ENCODE data around the gene DLX1. TPM values are rescaled to one million over a fixed set of nuclear protein-coding genes. Genes with fewer than 3 reads are reported as not detected.

DLX1 gene
- total RNA-seq, 1 donor from 2014 or later = not detected

DNA sequence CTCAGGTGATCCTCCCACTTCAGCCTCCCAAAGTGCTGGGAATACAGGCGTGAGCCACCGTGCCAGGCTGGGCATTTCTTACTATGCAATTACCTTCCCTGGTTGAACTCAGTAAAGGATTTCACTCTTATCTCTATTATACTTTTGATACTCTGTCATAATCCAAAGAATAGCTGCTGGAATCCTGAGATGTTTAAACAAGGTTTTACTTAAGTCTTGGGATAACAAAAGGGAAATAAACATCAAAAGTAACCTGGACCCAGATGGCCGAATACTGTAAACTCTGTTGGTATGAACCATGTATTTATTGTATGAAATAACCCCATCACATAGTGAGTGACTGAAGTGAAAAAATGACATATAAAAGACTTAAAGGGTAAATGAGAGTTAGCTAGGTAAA is 29.3 kb downstream of the DLX1 start:
- Histone ChIP-seq H3K27me3 (ENCODE audit: control insufficient read depth, insufficient read depth, low read length) (no peaks in the 10 kb centered on the region), H3K36me3 (ENCODE audit: control insufficient read depth, insufficient read depth, low read length) (no peaks in the 10 kb centered on the region), H3K4me3 (ENCODE audit: low read depth, low read length) (no peak overlapping the region)
- DNase-seq (ENCODE audit: low read depth) (no peak), FAIRE-seq (no peak)
- TF ChIP-seq, protein P1, sequence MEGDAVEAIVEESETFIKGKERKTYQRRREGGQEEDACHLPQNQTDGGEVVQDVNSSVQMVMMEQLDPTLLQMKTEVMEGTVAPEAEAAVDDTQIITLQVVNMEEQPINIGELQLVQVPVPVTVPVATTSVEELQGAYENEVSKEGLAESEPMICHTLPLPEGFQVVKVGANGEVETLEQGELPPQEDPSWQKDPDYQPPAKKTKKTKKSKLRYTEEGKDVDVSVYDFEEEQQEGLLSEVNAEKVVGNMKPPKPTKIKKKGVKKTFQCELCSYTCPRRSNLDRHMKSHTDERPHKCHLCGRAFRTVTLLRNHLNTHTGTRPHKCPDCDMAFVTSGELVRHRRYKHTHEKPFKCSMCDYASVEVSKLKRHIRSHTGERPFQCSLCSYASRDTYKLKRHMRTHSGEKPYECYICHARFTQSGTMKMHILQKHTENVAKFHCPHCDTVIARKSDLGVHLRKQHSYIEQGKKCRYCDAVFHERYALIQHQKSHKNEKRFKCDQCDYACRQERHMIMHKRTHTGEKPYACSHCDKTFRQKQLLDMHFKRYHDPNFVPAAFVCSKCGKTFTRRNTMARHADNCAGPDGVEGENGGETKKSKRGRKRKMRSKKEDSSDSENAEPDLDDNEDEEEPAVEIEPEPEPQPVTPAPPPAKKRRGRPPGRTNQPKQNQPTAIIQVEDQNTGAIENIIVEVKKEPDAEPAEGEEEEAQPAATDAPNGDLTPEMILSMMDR (IDR thresholded peaks at IDR 0.05; ENCODE audit: insufficient read depth, low read length, severe bottlenecking) = no peak

DNA sequence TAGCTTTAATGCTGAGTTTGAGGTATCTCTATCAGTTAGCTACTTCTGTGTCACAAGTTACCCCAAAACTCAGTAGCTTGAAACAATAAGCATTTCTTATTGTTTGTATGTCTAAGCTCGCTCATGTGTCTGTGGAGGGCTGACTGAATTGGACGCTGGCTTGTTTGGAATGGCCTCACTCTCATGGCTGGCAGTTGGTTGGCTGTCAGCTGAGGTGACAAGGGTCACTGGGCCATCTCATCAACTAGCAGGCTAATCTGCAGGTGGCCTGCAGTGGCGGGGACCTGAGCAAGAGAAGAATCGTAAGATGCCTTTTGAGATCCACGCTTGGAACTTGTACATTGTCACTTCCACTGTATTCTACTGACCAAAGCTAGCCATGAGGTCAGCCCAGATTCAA is 30.8 kb downstream of the DLX1 start:
- FAIRE-seq = no peak
- TF ChIP-seq, protein P1 (IDR thresholded peaks at IDR 0.05; ENCODE audit: insufficient read depth, low read length, severe bottlenecking) = no peak

DNA sequence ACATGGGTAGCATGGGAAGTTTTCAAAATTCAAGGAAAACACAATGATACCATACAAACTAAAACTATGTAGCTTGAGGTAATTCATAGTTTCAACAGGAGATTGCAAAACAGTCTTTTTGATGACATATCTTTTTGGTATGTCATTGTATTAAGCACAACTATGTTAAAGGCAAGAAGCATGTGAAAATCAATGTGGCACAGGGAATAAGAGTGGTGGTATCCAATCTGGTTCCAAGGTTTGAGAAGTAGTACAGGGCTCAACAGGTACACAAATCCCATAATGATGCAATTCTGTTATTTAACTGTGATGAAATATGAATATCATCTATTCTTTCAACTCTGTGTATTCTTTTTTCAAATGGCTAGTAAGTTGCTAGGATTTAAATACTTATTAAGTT is 33.8 kb downstream of the DLX1 start:
- TF ChIP-seq, protein P1 (IDR thresholded peaks at IDR 0.05; ENCODE audit: insufficient read depth, low read length, severe bottlenecking) = no peak
- Histone ChIP-seq H3K27me3 (ENCODE audit: control insufficient read depth, insufficient read depth, low read length) (no peaks in the 10 kb centered on the region), H3K4me3 (ENCODE audit: low read depth, low read length) (no peak overlapping the region), H3K36me3 (ENCODE audit: control insufficient read depth, insufficient read depth, low read length) (no peaks in the 10 kb centered on the region)
- DNase-seq (ENCODE audit: low read depth) (peak; percentile 95), FAIRE-seq (no peak)

More for the DNA sequence above, 30.8 kb downstream of the DLX1 start:
- Histone ChIP-seq H3K27me3 (ENCODE audit: control insufficient read depth, insufficient read depth, low read length) (no peaks in the 10 kb centered on the region), H3K36me3 (ENCODE audit: control insufficient read depth, insufficient read depth, low read length) (no peaks in the 10 kb centered on the region), H3K4me3 (ENCODE audit: low read depth, low read length) (no peak overlapping the region)
- no peak for DNase-seq (ENCODE audit: low read depth)

DNA sequence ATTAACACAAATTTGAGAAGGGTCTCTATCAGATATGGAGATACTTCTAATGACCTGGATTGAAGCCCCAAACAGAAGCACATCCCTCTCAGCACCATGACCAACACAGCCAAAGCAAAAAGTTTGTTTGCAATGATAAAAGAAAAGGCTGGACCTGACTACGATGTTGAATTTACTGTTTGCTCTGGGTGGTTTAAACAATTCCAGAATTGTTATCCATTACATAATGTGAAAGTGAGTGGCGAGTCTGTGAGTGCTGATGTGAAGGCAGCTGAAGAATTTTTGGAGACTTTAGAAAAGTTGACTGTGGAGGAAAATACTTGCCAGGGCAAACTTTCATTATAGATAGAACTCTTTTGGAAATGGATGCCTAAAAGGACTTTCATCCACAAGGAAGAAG is 34.8 kb downstream of the DLX1 start:
- TF ChIP-seq, protein P1 (IDR thresholded peaks at IDR 0.05; ENCODE audit: insufficient read depth, low read length, severe bottlenecking) = no peak
- H3K27me3 ChIP-seq (ENCODE audit: control insufficient read depth, insufficient read depth, low read length) = no peaks in the 10 kb centered on the region
- FAIRE-seq = no peak

DNA sequence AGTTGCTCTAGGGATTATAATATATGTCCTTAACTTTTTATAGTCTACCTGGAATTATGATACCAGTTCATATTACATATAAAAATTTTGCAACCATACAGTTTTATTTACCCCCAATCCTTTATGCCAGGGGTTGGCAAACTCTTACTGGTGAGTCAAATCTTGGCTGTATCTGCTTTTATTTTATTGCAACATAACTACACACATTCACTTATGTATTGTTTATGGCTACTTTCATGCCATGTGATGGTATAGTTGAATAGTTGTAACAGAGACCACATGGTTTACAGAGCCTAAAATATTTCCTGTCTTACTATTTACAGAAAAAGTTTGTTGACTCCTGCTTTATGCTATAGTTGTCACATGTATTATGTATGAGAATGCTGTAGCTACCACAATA is 43.2 kb downstream of the DLX1 start:
- H3K27me3 ChIP-seq (ENCODE audit: control insufficient read depth, insufficient read depth, low read length) = no peaks in the 10 kb centered on the region
- no peaks in the 10 kb centered on the region for H3K36me3 ChIP-seq (ENCODE audit: control insufficient read depth, insufficient read depth, low read length)
- peak; percentile 78 for DNase-seq (ENCODE audit: low read depth)
- TF ChIP-seq, protein P1 (IDR thresholded peaks at IDR 0.05; ENCODE audit: insufficient read depth, low read length, severe bottlenecking) = no peak
- no peak overlapping the region for H3K4me3 ChIP-seq (ENCODE audit: low read depth, low read length)
- FAIRE-seq = no peak

More for the DNA sequence above, 34.8 kb downstream of the DLX1 start:
- H3K4me3 ChIP-seq (ENCODE audit: low read depth, low read length) = no peak overlapping the region
- H3K36me3 ChIP-seq (ENCODE audit: control insufficient read depth, insufficient read depth, low read length) = no peaks in the 10 kb centered on the region
- no peak for DNase-seq (ENCODE audit: low read depth)

DNA sequence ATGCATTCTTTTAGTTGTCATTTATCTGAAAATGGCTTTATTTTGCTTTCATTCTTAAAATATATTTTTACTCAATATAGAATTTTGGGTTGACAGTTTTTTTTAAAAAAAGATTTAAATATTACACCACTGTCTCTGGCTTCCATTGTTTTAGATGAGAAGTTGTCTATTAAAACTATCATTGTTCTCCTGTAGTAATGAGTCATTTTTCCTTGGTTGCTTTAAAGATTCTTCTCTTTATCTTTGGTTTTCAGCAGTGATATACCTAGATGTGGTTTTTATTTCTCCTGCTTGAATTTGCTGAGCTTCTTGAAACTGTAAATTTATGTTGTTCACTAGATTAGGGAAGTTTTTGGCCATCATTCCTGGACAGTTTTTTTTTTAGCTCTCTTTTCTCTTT is 44.1 kb downstream of the DLX1 start:
- FAIRE-seq (no peak), DNase-seq (ENCODE audit: low read depth) (no peak)
- no peak overlapping the region for H3K4me3 ChIP-seq (ENCODE audit: low read depth, low read length)
- H3K36me3 ChIP-seq (ENCODE audit: control insufficient read depth, insufficient read depth, low read length) = no peaks in the 10 kb centered on the region
- H3K27me3 ChIP-seq (ENCODE audit: control insufficient read depth, insufficient read depth, low read length) = no peaks in the 10 kb centered on the region
- TF ChIP-seq, protein P1 (IDR thresholded peaks at IDR 0.05; ENCODE audit: insufficient read depth, low read length, severe bottlenecking) = no peak

Data from bronchial epithelial cell (primary cell).